HG02852 (cell line): ENCODE data around the gene BUD23.
"Not testable (repeated sequence)": the region's sequence is repeated elsewhere in the genome, so short reads cannot be mapped to it uniquely, and the experiment has no call there.

Source experiments
- ATAC-seq: cut with Tn5 transposase; IDR thresholded peaks from one replicate; pipeline ENCODE4 v1.9.1; 2021; ENCODE audit warnings: mild to moderate bottlenecking, moderate library complexity; ENCODE audit not compliant: unreplicated experiment

BUD23 gene, protein sequence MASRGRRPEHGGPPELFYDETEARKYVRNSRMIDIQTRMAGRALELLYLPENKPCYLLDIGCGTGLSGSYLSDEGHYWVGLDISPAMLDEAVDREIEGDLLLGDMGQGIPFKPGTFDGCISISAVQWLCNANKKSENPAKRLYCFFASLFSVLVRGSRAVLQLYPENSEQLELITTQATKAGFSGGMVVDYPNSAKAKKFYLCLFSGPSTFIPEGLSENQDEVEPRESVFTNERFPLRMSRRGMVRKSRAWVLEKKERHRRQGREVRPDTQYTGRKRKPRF

DNA sequence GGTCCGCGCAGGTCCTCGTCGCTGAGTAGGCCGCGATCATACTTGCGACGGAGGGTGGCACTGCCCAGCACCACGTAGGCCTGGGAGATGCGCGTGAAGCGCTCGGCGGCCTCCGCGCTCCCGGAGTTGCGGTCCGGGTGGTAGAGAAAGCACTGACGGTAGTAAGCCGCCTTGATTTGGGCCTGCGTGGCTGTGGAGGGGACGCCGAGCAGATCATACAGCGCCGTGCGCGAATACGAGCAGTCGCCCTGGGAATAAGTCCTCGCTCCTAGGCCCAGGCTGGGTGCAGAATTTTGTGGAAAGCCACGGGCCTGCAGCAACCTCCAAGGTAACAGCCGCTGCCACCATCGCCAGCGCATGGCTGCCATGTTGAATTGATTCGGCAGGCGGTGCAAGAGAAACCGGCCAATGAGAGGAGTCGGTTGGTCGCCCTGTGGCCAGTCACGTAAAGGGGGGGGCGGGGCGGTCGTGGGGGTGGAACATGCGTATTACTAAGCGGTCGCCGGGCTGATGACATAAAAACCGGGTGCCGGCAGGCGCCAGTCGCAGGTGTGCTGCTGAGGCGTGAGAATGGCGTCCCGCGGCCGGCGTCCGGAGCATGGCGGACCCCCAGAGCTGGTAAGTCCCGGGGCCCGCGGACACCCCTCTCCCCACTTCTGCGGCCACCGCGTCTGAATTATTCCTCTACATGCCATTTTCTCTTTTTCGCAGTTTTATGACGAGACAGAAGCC, at the start of gene BUD23, which contains the start of gene DNAJC30:
BUD23 (plus strand) TSS at position 542 of the 732 bp plus-strand sequence; CDS start at position 571, 29 bp downstream.
DNAJC30 (minus strand) TSS at position 398 of the 732 bp plus-strand sequence; CDS start at position 368, 30 bp downstream.
- ATAC-seq: peak; percentile 92

DNA sequence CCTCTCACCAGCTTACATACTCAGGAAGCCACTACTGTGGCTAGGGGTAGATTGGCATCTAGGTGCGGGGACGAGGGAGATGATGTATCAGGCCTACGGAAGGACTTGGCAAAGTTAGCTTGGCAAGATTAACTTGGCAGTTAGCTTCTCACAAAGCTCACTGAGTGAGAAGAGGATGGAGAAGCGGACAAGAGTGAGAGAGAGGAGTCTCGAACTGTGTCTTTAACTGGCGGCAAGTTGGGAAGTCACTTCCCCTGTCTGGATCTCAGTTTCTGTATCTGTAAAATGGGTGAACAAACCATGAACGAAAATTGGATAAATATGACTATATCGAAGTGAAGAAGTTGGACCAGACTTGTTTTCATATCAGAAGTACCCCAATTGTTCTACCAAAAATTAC, 49.6 kb upstream of the BUD23 start:
- ATAC-seq: no peak

DNA sequence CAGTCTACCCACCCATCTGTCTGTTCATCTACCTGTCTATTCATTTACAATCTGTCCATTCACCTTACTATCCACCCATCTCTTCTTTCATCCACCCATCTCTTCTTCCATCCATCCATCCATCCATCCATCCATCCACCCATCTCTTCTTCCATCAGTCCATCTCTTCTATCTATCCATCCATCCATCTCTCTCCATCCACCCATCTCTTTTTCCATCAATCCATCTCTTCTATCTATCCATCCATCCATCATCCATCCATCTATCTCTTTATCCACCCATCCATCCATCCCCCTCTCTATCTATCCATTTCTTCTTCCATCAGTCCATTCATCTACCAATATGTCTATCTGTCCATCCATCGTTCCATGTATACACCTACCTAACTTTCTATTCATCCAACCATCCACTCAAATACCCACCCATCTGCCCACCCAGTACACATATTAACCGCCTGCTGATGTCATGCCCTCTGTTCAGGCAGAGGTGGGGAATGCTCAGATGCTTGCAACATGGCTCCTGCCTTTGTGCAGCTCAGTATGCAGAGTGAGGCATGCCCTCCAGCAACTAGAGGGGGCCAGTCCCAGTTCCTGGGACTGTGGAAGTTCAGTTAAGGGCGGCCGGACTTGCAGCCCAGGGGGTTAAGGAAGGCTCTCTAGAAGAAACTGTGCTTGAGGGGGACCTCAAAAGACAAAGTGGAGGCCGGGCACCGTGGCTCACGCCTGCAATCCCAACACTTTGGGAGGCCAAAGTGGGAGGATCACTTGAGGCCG, 47.8 kb upstream of the BUD23 start:
- ATAC-seq: no peak

DNA sequence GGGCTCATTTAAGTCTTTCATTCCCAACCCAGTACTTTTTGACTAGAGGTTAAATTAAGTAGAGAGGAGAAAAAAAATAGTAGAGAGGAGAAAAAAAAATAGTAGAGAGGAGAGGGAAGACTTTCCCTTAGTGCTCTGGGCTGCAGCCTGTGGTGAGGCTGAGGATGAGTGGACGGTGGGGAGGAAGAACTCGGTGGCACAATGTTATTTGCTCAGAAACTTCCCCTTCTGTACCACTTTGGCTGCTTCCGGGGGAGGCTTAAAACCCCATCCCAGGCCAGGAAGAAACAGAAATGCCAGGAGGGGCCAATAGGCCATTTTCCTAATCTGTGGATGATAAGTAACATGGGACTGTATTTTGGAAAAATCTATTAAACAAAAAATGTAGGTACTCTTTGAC, 44.5 kb upstream of the BUD23 start:
- no peak for ATAC-seq

DNA sequence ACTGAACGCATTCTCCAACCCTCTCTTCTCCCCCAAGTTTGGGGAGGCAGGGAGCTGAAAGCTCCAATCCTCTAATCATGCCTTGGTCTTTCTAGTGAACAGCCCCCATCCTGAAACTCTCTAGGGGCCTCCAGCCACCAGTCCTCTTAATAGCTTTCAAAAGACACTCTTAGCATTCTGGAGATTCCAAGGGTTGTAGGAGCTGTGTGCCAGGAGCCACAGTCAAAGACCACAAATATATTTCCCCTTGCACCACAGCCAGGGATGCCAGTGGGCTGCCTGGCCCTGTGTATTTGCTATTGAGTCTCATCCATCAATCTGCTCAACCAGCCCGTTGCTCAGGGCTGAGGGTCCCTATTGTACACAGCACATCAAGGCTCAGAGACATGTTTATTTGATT, 40.6 kb upstream of the BUD23 start:
- ATAC-seq: no peak

DNA sequence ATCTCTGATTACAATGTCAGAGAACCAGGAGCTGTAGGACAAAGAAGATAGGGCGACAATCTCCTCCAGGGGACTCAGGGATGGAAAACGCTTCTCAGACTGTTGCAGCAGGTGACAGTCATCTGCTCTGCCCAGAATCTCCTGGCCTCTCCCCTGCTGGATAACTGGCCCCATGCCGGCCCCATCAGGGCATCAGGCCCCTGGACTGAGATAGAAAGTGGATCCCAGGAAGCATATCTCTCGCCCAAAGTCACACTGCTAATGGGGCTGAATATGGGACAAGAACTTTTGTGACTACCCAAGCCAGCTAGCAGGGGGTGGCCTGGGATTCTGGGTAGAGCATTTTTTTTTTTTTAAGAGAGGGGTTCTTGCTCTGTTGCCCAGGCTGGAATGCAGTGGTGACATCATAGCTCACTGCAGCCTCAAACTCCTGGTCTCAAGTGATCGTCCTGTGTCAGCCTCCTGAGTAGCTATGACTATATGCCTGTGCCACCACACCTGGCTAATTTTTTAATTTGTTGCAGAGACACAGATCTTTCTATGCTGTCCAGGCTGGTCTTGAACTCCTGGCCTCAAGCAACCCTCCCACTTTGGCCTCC, 38.6 kb upstream of the BUD23 start:
- ATAC-seq: no peak

DNA sequence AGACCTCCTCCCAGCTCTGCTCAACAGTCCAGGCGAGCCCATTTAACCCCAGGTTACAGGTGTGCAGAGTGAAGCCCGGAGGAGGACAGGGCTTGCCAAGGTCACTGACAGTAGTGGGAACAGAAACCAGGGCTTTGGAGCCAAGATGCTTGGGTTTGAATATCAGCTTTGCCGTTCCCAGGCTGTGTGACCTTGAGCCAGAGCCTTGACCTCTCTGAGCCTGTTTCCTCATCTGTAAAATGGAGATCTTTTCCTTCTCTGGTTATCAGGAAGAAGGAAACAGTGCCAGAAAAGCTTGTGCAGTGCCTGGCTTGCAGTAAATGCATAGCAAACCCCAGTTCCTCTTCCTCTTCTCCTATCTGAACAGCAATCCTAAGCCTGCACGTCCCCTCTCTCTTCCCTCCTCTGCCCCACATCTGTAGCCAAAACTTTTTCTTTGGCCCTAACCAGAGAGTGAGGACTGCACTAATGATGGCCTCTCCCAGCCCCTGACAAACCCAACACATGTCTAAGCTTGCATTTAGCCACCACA, 37.7 kb upstream of the BUD23 start:
- ATAC-seq: no peak

DNA sequence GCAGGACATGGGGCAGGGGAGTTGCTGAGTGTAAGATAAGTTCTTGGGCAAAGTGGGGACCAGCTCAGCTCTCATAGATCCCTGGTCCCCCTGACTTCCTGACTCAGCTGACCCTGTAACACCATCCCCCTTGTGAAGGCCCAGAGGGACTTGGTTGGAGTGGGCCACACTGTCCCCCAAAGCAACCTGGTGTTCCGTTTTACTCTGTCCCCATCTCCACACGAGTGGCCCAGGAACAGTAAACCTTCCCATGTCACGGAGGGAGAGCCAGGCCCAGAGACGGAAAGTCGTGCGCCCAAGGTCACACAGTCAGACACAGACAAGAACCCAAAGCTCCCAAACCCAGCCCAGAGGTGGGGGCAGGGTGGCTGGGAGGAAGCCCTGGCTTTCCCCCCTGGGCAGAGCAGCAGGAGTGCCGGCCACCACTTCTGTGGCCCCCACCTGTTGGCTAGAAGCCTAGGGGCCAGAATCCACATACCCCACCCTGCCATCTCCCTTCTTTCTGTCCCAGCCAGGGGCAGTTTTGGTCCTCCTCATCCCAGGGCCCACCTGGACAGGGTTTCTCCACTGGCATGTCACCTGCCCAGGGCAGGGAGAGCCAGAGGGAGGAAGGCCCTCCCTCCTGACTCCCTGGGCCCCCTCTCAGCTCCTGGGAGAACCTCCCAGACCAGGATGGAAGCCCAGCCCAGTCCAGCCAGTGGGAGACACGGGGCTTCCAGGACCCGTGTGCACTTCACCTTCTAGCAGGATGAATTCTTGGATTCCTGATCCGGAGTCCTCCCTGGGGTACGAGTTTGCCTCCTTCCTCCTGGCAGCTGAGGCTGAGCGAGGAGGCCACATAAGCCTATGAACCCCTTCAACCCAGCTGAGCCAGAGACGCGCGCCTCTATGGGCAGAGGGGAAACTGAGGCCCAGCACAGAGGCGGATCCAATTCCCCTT, 36.3 kb upstream of the BUD23 start:
- no peak for ATAC-seq

DNA sequence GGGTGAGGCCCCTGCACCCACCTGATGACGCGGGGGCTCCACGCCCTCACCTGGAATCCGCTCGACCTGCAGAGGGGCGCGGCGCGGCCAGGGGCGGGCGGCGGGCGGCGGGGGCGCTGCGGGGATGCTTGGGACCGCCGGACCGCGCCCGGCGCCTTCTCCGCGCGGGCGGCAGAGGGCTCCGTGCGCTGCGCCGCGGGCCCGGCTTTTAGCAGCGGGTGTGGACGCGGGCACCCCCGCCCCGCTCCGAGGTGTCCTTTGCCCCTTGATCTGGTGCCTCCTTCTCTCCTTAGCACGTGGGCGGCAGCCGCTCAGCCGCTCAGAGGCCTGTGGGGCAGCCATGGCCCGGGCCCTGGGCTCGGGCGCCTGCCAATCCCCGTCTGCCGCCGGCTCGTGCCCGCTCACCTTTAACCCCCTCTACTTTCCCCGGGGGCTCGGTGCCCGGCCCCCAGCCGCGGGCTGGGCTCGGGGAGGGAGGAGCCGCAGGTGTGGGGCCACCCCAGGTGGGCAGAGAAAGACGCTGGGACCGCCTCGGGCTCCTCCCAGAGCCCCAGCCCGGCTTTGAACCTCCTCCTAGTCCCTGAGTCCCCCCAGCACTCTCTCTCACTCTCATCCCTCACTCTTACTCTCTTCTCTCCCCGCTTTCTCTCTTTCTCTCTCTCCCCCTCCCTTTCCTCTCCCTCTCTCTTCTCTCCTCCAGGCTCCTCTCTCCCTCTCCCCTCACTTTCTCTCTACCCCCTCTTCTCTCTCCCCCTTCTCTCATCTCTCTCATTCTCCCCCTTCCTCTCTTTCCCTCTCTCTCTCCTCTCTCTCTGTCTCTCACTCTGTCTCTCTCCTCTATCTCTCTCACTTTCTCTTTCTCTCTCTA, 35.4 kb upstream of the BUD23 start:
- no peak for ATAC-seq

DNA sequence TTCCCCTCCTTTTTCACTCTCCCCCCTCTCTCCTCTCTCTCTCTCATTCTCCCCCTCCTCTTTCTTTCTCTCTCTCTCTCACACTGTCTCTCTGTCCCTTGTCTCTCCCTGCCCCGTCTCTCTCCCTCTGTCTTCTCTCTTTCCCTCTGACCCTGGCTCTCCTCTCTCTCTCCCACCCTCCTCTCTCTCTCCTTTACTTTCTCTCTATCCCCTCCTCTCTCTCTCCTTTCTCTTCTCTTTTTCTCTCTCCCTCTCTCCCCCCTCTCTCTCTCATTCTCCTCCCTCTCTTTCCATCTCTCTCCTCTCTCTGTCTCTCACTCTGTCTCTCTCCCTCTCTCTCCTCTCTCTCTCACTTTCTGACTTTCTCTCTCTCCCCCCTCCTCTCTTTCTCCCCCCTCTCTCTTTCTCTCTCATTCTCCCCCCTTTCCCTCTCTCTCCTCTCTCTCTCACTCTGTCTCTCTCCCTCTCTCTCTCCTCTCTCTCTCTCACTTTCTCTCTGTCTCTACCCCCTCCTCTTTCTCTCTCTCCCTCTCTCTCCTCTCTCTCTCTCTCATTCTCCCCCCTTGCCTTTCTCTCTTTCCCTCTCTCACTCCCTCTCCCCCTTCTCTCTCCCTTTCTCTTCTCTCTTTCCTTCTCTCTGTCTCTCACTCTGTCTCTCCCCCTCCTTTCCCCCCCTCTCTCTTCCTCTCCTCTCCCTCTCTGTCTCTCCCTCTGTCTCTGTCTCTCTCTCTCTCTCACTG, 34.6 kb upstream of the BUD23 start:
- no peak for ATAC-seq

DNA sequence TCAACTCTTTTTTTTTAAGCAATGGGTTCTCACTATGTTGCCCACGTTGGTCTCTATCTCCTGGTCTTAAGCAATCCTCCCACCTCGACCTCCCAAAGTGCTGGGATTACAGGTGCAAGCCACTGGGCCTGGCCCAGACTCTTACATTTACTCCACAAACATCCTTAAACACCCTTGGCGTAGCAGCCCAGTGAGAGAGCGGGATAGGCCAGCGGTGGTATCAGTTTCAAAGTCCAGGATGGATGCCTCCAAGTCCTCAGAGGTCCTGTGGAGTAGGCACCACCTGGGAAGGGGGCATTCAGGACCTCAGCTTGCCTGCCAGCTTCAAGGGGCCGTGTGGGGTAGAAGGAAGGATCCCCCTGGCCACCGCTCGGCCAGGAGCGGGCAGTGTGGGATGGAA, 33.8 kb upstream of the BUD23 start:
- no peak for ATAC-seq

DNA sequence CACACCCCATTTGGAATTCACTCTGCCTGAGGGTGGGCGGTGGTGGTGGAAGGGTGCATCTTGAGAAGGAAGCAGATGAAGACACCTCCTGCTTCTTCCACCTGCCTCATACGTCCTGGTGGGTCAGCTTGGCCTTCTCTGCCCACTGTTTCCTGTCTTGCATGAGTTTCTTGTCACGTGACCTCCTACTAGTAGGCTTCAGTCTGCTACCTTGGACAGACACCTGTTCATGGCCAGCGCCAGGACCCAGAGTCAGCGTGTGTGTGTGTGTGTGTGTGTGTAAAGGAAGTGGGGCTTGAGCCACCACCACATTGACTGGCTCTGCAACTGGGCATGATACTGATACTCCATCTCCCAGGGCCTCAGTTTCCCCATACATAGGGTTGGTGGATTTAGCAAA, 32.9 kb upstream of the BUD23 start:
- no peak for ATAC-seq

DNA sequence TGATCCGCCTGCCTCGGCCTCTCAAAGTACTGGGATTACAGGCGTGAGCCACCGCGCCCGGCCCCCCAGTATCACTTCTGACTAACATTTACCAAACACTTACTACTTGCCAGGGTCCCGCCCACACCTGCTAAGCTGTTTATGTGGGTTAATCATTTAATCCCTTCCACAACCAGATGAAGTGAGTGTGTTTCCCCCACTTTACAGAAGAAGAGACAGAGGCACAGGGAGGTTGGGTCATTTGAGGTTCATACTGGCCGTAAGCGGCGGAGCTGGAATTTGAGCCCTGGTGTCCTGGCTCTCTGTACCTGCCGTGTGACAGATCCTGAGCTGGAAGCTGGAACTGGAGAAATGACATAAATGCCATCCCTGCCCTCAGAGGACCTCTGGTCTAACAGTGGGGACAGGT, 30.9 kb upstream of the BUD23 start:
- ATAC-seq: no peak

DNA sequence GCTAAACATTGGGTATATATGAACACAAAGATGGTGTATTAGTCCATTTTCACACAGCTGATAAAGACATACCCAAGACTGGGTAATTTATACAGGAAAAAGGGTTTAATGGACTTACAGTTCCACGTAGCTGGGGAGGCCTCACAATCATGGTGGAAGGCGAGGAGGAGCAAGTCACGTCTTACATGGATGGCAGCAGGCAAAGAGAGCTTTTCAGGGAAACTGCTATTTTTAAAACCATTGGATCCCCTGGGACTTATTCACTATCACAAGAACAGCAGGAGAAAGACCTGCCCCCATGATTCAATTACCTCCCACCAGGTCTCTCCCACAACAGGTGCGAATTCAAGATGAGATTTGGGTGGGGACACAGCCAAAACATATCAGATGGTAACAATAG, 28.1 kb upstream of the BUD23 start:
- ATAC-seq: not testable (repeated sequence)

DNA sequence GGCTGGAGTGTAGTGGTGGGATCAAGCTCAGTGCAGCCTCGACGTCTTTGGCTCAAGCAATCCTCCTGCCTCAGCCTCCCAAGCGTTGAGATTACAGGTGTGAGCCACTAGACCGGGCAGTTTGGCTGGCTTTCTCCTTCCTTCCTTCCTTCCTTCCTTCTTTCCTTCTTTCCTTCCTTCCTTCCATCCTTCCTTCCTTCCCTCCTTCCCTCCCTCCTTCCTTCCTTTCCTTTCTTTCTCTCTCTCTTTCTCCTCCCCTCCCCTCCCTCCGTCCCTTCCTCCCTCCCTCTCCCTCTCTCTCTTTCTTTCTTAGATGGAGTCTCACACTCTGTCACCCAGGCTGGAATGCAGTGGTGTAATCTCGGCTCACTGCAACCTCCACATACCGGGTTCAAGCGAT, 23.4 kb upstream of the BUD23 start:
- ATAC-seq: no peak

DNA sequence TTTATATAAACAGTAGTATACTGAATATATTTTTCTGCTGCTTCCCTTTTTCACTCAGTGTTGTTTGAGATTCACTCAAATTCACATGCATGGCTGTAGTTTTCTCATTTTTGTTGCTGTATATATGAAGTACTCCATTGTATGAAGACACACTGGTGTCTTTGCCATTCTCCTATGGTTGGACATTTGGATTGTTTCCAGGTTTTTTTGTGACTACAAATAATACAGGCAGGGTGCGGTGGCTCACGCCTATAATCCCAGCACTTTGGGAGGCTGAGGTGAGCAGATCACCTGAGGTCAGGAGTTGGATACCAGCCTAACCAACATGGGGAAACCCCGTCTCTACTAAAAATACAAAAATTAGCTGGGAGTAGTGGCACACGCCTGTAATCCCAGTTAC, 22.8 kb upstream of the BUD23 start:
- ATAC-seq: not testable (repeated sequence)

DNA sequence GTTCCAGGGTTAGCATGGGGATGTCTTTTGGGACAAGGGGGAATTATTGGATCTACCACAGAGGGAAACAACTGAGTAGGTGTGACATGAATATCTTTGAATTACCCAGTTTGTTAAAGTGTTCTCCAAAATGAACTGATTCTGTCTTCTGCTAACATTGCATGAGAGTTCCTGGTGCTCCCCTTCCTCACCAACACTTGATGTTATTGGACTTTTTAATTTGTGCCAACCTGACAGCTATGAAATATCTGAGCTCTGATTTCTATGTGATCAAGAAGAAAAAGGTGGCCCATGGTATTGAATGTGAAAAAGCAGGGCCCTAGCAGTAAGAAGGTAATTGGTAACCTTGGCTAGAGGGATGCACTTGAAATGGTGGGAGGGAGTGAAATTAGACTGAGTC, 20.4 kb upstream of the BUD23 start:
- ATAC-seq: no peak
